Measurements from ENCODE around the gene ATG101. TPM values are rescaled to one million over a fixed set of nuclear protein-coding genes. Genes with fewer than 3 reads are reported as not detected.

Gene ATG101
- total and polyA plus RNA-seq, 2 of the 8 experiments (the other 6 are each of a cell fraction or from before 2014, with no cell fraction given) = 49.8 to 55.9 TPM

DNA sequence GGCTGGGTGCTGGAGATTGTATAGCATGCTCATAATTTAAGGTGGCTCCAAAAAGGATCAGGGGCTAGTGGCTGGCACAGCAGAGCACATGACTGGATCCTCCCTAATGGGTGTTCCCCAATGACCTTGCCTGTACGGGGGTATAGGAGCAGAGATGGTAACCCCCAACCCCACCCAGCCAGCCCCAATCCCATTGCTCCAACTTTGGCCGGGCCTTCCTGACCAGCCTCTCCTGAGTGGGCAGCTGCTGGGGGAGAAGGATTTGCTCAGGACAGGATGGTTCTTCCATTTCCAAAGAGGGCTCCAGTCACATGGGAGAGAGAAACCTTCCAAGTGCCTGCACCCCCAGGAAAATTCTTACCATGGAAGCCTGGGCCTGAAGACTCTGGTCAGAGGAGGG, 33.9 kb upstream of the ATG101 start:
- Histone ChIP-seq H3K4ac (replicated peaks; ENCODE audit: insufficient read length, low read depth, low read length) (no peak overlapping the region), H3K79me1 (ENCODE audit: low read depth, low read length) (0 out of 2 replicates have a peak, but pooled peaks cover 2% of the 10 kb centered on the region), H3K4me1 (replicated peaks in 1 of 4; ENCODE audit: control insufficient read depth in 3 of 4, insufficient read depth in 4 of 4, low read length in 3 of 4) (peaks cover 4 to 7% (median 6%) of the 10 kb centered on the region in 4 experiments; a peak in 6 of 7 replicates), H3K27me3 (replicated peaks in 1 of 4; ENCODE audit: control insufficient read depth in 3 of 4, extremely low read depth in 1 of 4, insufficient read depth in 3 of 4, low read length in 3 of 4) (peaks cover 2 to 32% (median 22%) of the 10 kb centered on the region in 4 experiments; a peak in 6 of 7 replicates), H4K20me1 (replicated peaks in 1 of 2; ENCODE audit: control insufficient read depth in 1 of 2, insufficient read depth in 2 of 2, low read length in 2 of 2) (peaks cover 2 to 5% of the 10 kb centered on the region in 2 experiments), H2BK120ac (replicated peaks; ENCODE audit: low read depth, low read length) (no peak overlapping the region), H3K23ac (ENCODE audit: insufficient read length) (no peak overlapping the region), H4K8ac (ENCODE audit: extremely low read depth, insufficient read depth, low read length) (no peak overlapping the region), H3K9ac (replicated peaks in 1 of 4; ENCODE audit: extremely low read depth in 1 of 4, low read depth in 3 of 4, low read length in 3 of 4) (no peak overlapping the region), H2BK20ac (ENCODE audit: low read length) (no peak overlapping the region), H2BK15ac (ENCODE audit: low read length) (no peak overlapping the region), H4K5ac (ENCODE audit: insufficient read length, low read depth, low read length) (no peak overlapping the region), H3K23me2 (ENCODE audit: low read depth, low read length) (peaks cover 2% of the 10 kb centered on the region; the same call in 1 of the 2 replicates), H3K4me2 (ENCODE audit: insufficient read depth in 1 of 2, low read depth in 2 of 2, low read length in 2 of 2) (peak overlapping the region in 1 of 2 experiments; percentile 67; a peak in 1 of 4 replicates), H3K36me3 (ENCODE audit: control insufficient read depth in 2 of 4, insufficient read depth in 4 of 4, low read length in 3 of 4) (no peaks in the 10 kb centered on the region), H3K18ac (ENCODE audit: extremely low read depth, low read length) (no peak overlapping the region), H3K9me3 (ENCODE audit: insufficient read depth in 2 of 2, low read depth in 1 of 2, low read length in 1 of 2) (no peaks in the 10 kb centered on the region), H3K27ac (ENCODE audit: low read depth, low read length) (no peak overlapping the region), H2BK5ac (ENCODE audit: low read depth, low read length) (0 out of 2 replicates have a peak overlapping the region, but pooled peaks have one; percentile 52), H3K4me3 (ENCODE audit: extremely low read depth in 1 of 4, insufficient read depth in 2 of 4, low read depth in 3 of 4, low read length in 4 of 4) (no peak overlapping the region; a peak in 2 of 8 replicates), H3K79me2 (ENCODE audit: control insufficient read depth in 1 of 2, insufficient read depth in 2 of 2, low read length in 2 of 2) (peaks cover 0 to 24% of the 10 kb centered on the region in 2 experiments; a peak in 3 of 4 replicates), H2AK5ac (ENCODE audit: low read depth, low read length) (peak overlapping the region; percentile 17; the same call in 1 of the 2 replicates), H2BK12ac (ENCODE audit: low read depth, low read length) (peak overlapping the region; percentile 94; the same call in 1 of the 2 replicates), H3K56ac (replicated peaks; ENCODE audit: insufficient read length, low read depth, low read length) (no peak overlapping the region), H2AFZ (ENCODE audit: low read length) (no peak overlapping the region), H3K14ac (ENCODE audit: insufficient read length) (no peak overlapping the region), H4K91ac (replicated peaks; ENCODE audit: insufficient read length, low read length) (no peak overlapping the region)
- DNase-seq (ENCODE audit: low read depth in 1 of 2, low spot score in 2 of 2) (no peak), FAIRE-seq (no peak)
- WGBS, 2 experiments (ENCODE audit: extremely low coverage in 1 of 2, insufficient coverage in 1 of 2, insufficient read length in 1 of 2, insufficient replicate concordance in 2 of 2, low coverage in 1 of 2, low lambda C conversion rate in 2 of 2, missing lambda C conversion rate in 1 of 2) = 79% methylated on average over 2 of the region's 2 CpGs; no CpG with 5 or more reads in 1 of the 2 experiments
- POLR2A ChIA-PET (ENCODE audit: partially characterized antibody) = interaction anchor here (0.8 to 6.6 kb wide), 5 partner anchors 7 to 87 kb away, joined by 3 to 56 read pairs (median 9); partner anchors contain the start of genes ATG101 and NR4A1
- CTCF ChIA-PET (ENCODE audit: partially characterized antibody) = interaction anchor here (0.8 to 22.7 kb wide), 7 partner anchors 10 to 86 kb away, joined by 3 to 1249 read pairs (median 4); partner anchors contain the start of gene TAMALIN
- no peak for TF ChIP-seq KDM5A (IDR thresholded peaks at IDR 0.05; ENCODE audit: low read length)
- no peak for TF ChIP-seq JUND (IDR thresholded peaks at IDR 0.05; ENCODE audit: low read length)
- no peak for TF ChIP-seq POLR2AphosphoS5 (IDR thresholded peaks at IDR 0.05; ENCODE audit: low read depth, low read length)
- TF ChIP-seq FOSL1 (IDR thresholded peaks at IDR 0.05; ENCODE audit: insufficient read depth, low read depth, low read length) = no peak

Measured in H1 (cell line).